T-helper 1 cell treated with Interleukin-12 subunit alpha and Interleukin-12 subunit beta and Interleukin-4 antibody, amounts not matched to agents 30 ng/mL and 1 ng/mL, for 36 hours (primary cell): ENCODE measurements around the gene HK3. TPM values are rescaled to one million over a fixed set of nuclear protein-coding genes. Genes with fewer than 3 reads are reported as not detected.
"Not testable (repeated sequence)": the region's sequence is repeated elsewhere in the genome, so short reads cannot be mapped to it uniquely, and the experiment has no call there.

ENCODE experiments used
- intact Hi-C: fragments of 100-400 bp; cut with micrococcal nuclease; formaldehyde crosslinking; loops from one replicate; pipeline ENCODE4 v1.15.1; 2024
- total RNA-seq: library from RNA; stranded (reverse); gene quantifications from 2 replicates; pipeline ENCODE4 v1.2.3, GENCODE V29; 2022

The HK3 gene
- total RNA-seq, 1 donor from 2014 or later, result 1.1 TPM

GRCh38 chr5:176870644-176871043 lies 28.5 kb downstream of the HK3 start:
- intact Hi-C loops, result not testable (repeated sequence)

GRCh38 chr5:176870110-176870591 lies 29.0 kb downstream of the HK3 start:
- intact Hi-C loops, result no loop called here

GRCh38 chr5:176869501-176870109 lies 29.5 kb downstream of the HK3 start:
- intact Hi-C loops, result no loop called here

- intact Hi-C loops, result no loop called here
These were observed 30.4 kb downstream of the HK3 start for GRCh38 chr5:176868731-176869130.

- intact Hi-C loops, result no loop called here
These were observed 31.0 kb downstream of the HK3 start for GRCh38 chr5:176868126-176868525.

GRCh38 chr5:176866707-176867310 lies 32.3 kb downstream of the HK3 start:
- intact Hi-C loops, result no loop called here

- intact Hi-C loops, result no loop called here
These were observed 33.2 kb downstream of the HK3 start for GRCh38 chr5:176865964-176866363.

GRCh38 chr5:176864755-176865154 lies 34.4 kb downstream of the HK3 start:
- intact Hi-C loops, result no loop called here

GRCh38 chr5:176863765-176864098 lies 35.4 kb downstream of the HK3 start:
- intact Hi-C loops, result no loop called here

GRCh38 chr5:176863041-176863764 lies 35.9 kb downstream of the HK3 start:
- intact Hi-C loops, result no loop called here

- intact Hi-C loops, result no loop called here
These were observed 36.7 kb downstream of the HK3 start for GRCh38 chr5:176862330-176862995.

- intact Hi-C loops, result no loop called here
These were observed 37.9 kb downstream of the HK3 start for GRCh38 chr5:176861276-176861675.

- intact Hi-C loops, result no loop called here
These were observed 38.8 kb downstream of the HK3 start for GRCh38 chr5:176860381-176860780.

- intact Hi-C loops, result no loop called here
These were observed 39.2 kb downstream of the HK3 start for GRCh38 chr5:176859916-176860315.

GRCh38 chr5:176857894-176858273 lies 41.3 kb downstream of the HK3 start:
- intact Hi-C loops, result no loop called here

- intact Hi-C loops, result no loop called here
These were observed 41.8 kb downstream of the HK3 start for GRCh38 chr5:176857216-176857893.

GRCh38 chr5:176856746-176857145 lies 42.4 kb downstream of the HK3 start:
- intact Hi-C loops, result no loop called here

- intact Hi-C loops, result no loop called here
These were observed 43.5 kb downstream of the HK3 start for GRCh38 chr5:176855598-176855997.

- intact Hi-C loops, result no loop called here
These were observed 45.0 kb downstream of the HK3 start for GRCh38 chr5:176854164-176854563.

- intact Hi-C loops, result no loop called here
These were observed 45.9 kb downstream of the HK3 start for GRCh38 chr5:176853151-176853778.
